ENCODE measurements around the gene FES. TPM values are rescaled to one million over a fixed set of nuclear protein-coding genes. Genes with fewer than 3 reads are reported as not detected.

The FES gene
- total and polyA plus RNA-seq, 10 of the 15 experiments (the other 5 are each of a cell fraction or from before 2014, with no cell fraction given), result 0.07 to 23.9 (median 9.9) TPM

DNA sequence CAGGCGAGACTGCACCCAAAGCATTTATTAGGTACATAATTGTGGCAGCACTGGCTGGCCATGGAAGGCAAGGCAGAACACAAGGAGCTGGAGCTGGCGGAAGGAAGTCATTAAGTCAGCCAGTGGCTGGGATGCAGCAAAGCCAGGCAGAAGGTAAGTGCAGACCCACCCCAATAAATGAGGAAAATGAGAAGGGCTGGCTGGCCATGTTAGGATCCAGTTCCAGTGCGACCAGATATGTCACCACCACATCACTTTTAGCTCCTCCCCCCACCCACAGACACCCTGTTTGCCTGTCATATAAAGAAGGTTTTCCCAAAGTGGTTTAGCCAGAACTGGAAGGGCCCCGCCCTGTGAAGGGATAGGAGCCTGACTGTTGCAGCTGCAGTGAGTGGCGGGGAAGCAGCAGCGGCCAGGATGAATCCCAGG lies 16.0 kb upstream of the FES start, which contains the start of gene FURIN:
Gene FURIN, plus strand, starts transcription at position 328 of the 429 bp plus-strand sequence. CDS start 7,153 bp downstream, outside the sequence.
- DNase-seq (ENCODE audit: low read depth, low spot score) (no peak), ATAC-seq (no peak), FAIRE-seq (no peak)
- BruUV-seq (replicated peaks), result no TSS peak
- CTCF ChIA-PET, result interaction anchor here (0.6 to 2.7 kb wide), 3 partner anchors 13 to 220 kb away, joined by 3 to 9 read pairs (median 3); no protein-coding TSS in a partner anchor
- no peak within 1 kb of the TSS for H3K4me3 ChIP-seq
- H3K79me2 ChIP-seq (ENCODE audit: control insufficient read depth, insufficient read depth, low read length), result peaks cover 22% of the 10 kb centered on the region
- H3K27me3 ChIP-seq (replicated peaks in 1 of 2; ENCODE audit: control insufficient read depth in 2 of 2, insufficient read depth in 2 of 2, low read length in 1 of 2), result no peaks in the 10 kb centered on the region
- RAD21 ChIA-PET (ENCODE audit: unreplicated experiment), result no interaction called here
- no peaks in the 10 kb centered on the region for H3K36me3 ChIP-seq (ENCODE audit: control insufficient read depth in 2 of 2, insufficient read depth in 2 of 2, low read length in 1 of 2)
- in situ Hi-C loops (cut with MboI) (no loop called here), intact Hi-C loops (cut with micrococcal nuclease; ENCODE audit: unreplicated experiment) (no loop called here)
- H3K4me2 ChIP-seq (ENCODE audit: control insufficient read depth, insufficient read depth), result peak within 1 kb of the TSS; percentile 86
- POLR2A ChIA-PET, result interaction anchor here (0.6 to 1.9 kb wide), 5 partner anchors 25 to 151 kb away, joined by 3 to 5 read pairs (median 4); partner anchors contain the start of genes BLM and MAN2A2
- SMC1A ChIA-PET (ENCODE audit: uncharacterized antibody, unreplicated experiment), result interaction anchor here (0.9 to 1.4 kb wide), 3 partner anchors 14 to 37 kb away, joined by 3 to 4 read pairs (median 3); no protein-coding TSS in a partner anchor
- WGBS (ENCODE audit: insufficient coverage, insufficient replicate concordance, low lambda C conversion rate, missing lambda C conversion rate), result 98% methylated on average over 6 of the region's 6 CpGs
- no peaks in the 10 kb centered on the region for H4K20me1 ChIP-seq (ENCODE audit: control insufficient read depth, insufficient read depth)
- H3K9ac ChIP-seq (ENCODE audit: control insufficient read depth, insufficient read depth, low read length), result peak within 1 kb of the TSS; percentile 27; the same call in 1 of the 2 replicates
- no peak for TF ChIP-seq PAX8 (IDR thresholded peaks at IDR 0.05)
- no peak for TF ChIP-seq MLLT1 (IDR thresholded peaks at IDR 0.05)
- TF ChIP-seq BMI1 (IDR thresholded peaks at IDR 0.05; ENCODE audit: borderline replicate concordance), result no peak
- no peak for TF ChIP-seq GATAD2B (conservative IDR thresholded peaks at IDR 0.05; ENCODE audit: low read depth)
- no peak for TF ChIP-seq PML (IDR thresholded peaks at IDR 0.05; ENCODE audit: low read length)
- TF ChIP-seq ZBTB11 (CRISPR knock-in tag; IDR thresholded peaks at IDR 0.05), result no peak
- TF ChIP-seq RB1 (IDR thresholded peaks at IDR 0.05; ENCODE audit: borderline replicate concordance), result no peak
- TF ChIP-seq, protein P1, sequence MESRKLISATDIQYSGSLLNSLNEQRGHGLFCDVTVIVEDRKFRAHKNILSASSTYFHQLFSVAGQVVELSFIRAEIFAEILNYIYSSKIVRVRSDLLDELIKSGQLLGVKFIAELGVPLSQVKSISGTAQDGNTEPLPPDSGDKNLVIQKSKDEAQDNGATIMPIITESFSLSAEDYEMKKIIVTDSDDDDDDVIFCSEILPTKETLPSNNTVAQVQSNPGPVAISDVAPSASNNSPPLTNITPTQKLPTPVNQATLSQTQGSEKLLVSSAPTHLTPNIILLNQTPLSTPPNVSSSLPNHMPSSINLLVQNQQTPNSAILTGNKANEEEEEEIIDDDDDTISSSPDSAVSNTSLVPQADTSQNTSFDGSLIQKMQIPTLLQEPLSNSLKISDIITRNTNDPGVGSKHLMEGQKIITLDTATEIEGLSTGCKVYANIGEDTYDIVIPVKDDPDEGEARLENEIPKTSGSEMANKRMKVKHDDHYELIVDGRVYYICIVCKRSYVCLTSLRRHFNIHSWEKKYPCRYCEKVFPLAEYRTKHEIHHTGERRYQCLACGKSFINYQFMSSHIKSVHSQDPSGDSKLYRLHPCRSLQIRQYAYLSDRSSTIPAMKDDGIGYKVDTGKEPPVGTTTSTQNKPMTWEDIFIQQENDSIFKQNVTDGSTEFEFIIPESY (IDR thresholded peaks at IDR 0.05), result no peak
- no peak for TF ChIP-seq STAT1 (conservative IDR thresholded peaks at IDR 0.05)
- no peak for TF ChIP-seq ASH2L (IDR thresholded peaks at IDR 0.05; ENCODE audit: borderline replicate concordance, low read depth)
- no peak for TF ChIP-seq BACH1 (IDR thresholded peaks at IDR 0.05; ENCODE audit: borderline replicate concordance)
- TF ChIP-seq POLR2AphosphoS2 (IDR thresholded peaks at IDR 0.05; ENCODE audit: low read depth, low read length), result no peak
- TF ChIP-seq IKZF1 (conservative IDR thresholded peaks at IDR 0.05), result no peak
- TF ChIP-seq RAD51 (IDR thresholded peaks at IDR 0.05), result no peak
- TF ChIP-seq DPF2 (IDR thresholded peaks at IDR 0.05), result no peak
- H3K4me1 ChIP-seq (ENCODE audit: control insufficient read depth, insufficient read depth, low read length), result peaks cover 25% of the 10 kb centered on the region
- no peaks in the 10 kb centered on the region for H3K9me3 ChIP-seq (replicated peaks; ENCODE audit: control insufficient read depth, insufficient read depth, low read length)
- no peak within 1 kb of the TSS for H2AFZ ChIP-seq (ENCODE audit: control insufficient read depth, low read depth, low read length)
- no peak within 1 kb of the TSS for H3K27ac ChIP-seq (ENCODE audit: control insufficient read depth, insufficient read depth)

All from GM12878 (cell line).